H1 (cell line): ENCODE results near the gene DCLK1. TPM values are rescaled to one million over a fixed set of nuclear protein-coding genes. Genes with fewer than 3 reads are reported as not detected.

Experiments used
- CTCF ChIA-PET: fragments of 300-600 bp; sonication (Branson Sonifier 250); formaldehyde crosslinking; loops from one replicate; lab custom pipeline; 2021; ENCODE audit not compliant: partially characterized antibody; lab: Charles Lee
- POLR2A ChIA-PET: fragments of 300-600 bp; sonication (Branson Sonifier 250); formaldehyde crosslinking; loops from one replicate; lab custom pipeline; 2021; ENCODE audit warnings: inconsistent platforms; ENCODE audit not compliant: partially characterized antibody; lab: Charles Lee
- DNase-seq, 2 experiments: peaks; one replicate each; pipeline versions ENCODE4 v3.0.0 to v3.0.0-alpha.2; 2010 to 2022; ENCODE audit warnings: low spot score in 2 of 2, low read depth in 1 of 2, mixed read lengths in 1 of 2
- FAIRE-seq: peaks from 2 replicates; lab custom pipeline; 2011; peaks lifted over from hg19 to GRCh38; lab: Jason Lieb, UNC
- H2AFZ ChIP-seq: 2 replicates; pipeline ENCODE4 v1.8.1; 2012; ENCODE audit warnings: low read length, inconsistent platforms
- H2AK5ac ChIP-seq: 2 replicates; pipeline ENCODE4 v1.6.1; 2013; ENCODE audit warnings: low read depth, low read length
- H2BK120ac ChIP-seq: replicated peaks from 2 replicates; pipeline ENCODE3; 2013; ENCODE audit warnings: low read depth, low read length, inconsistent platforms
- H2BK12ac ChIP-seq: 2 replicates; pipeline ENCODE4 v1.6.1; 2013; ENCODE audit warnings: low read depth, low read length
- H2BK15ac ChIP-seq: 2 replicates; pipeline ENCODE4 v1.6.1; 2013; ENCODE audit warnings: low read length
- H2BK20ac ChIP-seq: 2 replicates; pipeline ENCODE4 v1.6.1; 2013; ENCODE audit warnings: low read length
- H2BK5ac ChIP-seq: 2 replicates; pipeline ENCODE4 v1.6.1; 2013; ENCODE audit warnings: low read depth, low read length
- H3K14ac ChIP-seq: 2 replicates; pipeline ENCODE4 v1.6.1; 2013; ENCODE audit warnings: inconsistent platforms; ENCODE audit not compliant: insufficient read length
- H3K18ac ChIP-seq: 2 replicates; pipeline ENCODE4 v1.6.1; 2013; ENCODE audit warnings: low read length; ENCODE audit errors: extremely low read depth
- H3K23ac ChIP-seq: 2 replicates; pipeline ENCODE4 v1.6.1; 2013; ENCODE audit warnings: inconsistent platforms; ENCODE audit not compliant: insufficient read length
- H3K23me2 ChIP-seq: 2 replicates; pipeline ENCODE4 v1.6.1; 2013; ENCODE audit warnings: low read depth, low read length
- H3K27ac ChIP-seq: 2 replicates; pipeline ENCODE4 v1.6.1; 2011; ENCODE audit warnings: low read depth, low read length, inconsistent platforms
- H3K27me3 ChIP-seq, 4 experiments: replicated peaks in 1 of 4; 1 replicate in 1 of 4; 2 replicates in 3 of 4; pipeline versions ENCODE4 v1.6.1 to v1.8.1; 2011 to 2013; ENCODE audit warnings: low read length in 3 of 4, mild to moderate bottlenecking in 3 of 4, inconsistent platforms in 2 of 4, mixed read lengths in 2 of 4, moderate library complexity in 1 of 4; ENCODE audit not compliant: control insufficient read depth in 3 of 4, insufficient read depth in 3 of 4; ENCODE audit errors: extremely low read depth in 1 of 4
- H3K36me3 ChIP-seq, 4 experiments: 2 replicates each; pipeline versions ENCODE4 v1.6.1 to v1.8.1; 2011 to 2013; ENCODE audit warnings: mild to moderate bottlenecking in 4 of 4, low read length in 3 of 4, moderate library complexity in 2 of 4, control low read depth in 1 of 4, inconsistent platforms in 1 of 4; ENCODE audit not compliant: insufficient read depth in 4 of 4, control insufficient read depth in 2 of 4
- H3K4ac ChIP-seq: replicated peaks from 2 replicates; pipeline ENCODE3; 2013; ENCODE audit warnings: low read length, low read depth, mixed read lengths, inconsistent platforms; ENCODE audit not compliant: insufficient read length
- H3K4me1 ChIP-seq, 4 experiments: replicated peaks in 1 of 4; 1 replicate in 1 of 4; 2 replicates in 3 of 4; pipeline versions ENCODE4 v1.6.1 to v1.8.1; 2011 to 2013; ENCODE audit warnings: low read length in 3 of 4, inconsistent platforms in 2 of 4, mixed read lengths in 1 of 4; ENCODE audit not compliant: insufficient read depth in 4 of 4, control insufficient read depth in 3 of 4
- H3K4me2 ChIP-seq, 2 experiments: 2 replicates each; pipeline versions ENCODE4 v1.6.1 to v1.8.1; 2011 to 2013; ENCODE audit warnings: low read depth in 2 of 2, low read length in 2 of 2, control low read depth in 1 of 2, inconsistent platforms in 1 of 2, mild to moderate bottlenecking in 1 of 2; ENCODE audit not compliant: insufficient read depth in 1 of 2
- H3K4me3 ChIP-seq, 4 experiments: fragments of 200-600, 300-600 bp in 1 of 4; sonication (generic), shearing (Covaris generic), sonication (Bioruptor Twin) in 1 of 4; 2 replicates each; pipeline versions ENCODE4 v1.5.1 to v1.8.1; 2011 to 2016; ENCODE audit warnings: low read length in 4 of 4, low read depth in 3 of 4, control low read depth in 2 of 4, inconsistent platforms in 2 of 4, mild to moderate bottlenecking in 2 of 4, mixed read lengths in 1 of 4, moderate library complexity in 1 of 4; ENCODE audit not compliant: insufficient read depth in 2 of 4; ENCODE audit errors: extremely low read depth in 1 of 4
- H3K56ac ChIP-seq: replicated peaks from 2 replicates; pipeline ENCODE3; 2013; ENCODE audit warnings: low read depth, mild to moderate bottlenecking, mixed read lengths, low read length, inconsistent platforms; ENCODE audit not compliant: insufficient read length
- H3K79me1 ChIP-seq: 2 replicates; pipeline ENCODE4 v1.6.1; 2013; ENCODE audit warnings: low read depth, low read length, control low read depth
- H3K79me2 ChIP-seq, 2 experiments: 2 replicates each; pipeline versions ENCODE4 v1.6.1 to v1.8.1; 2012 to 2013; ENCODE audit warnings: low read length in 2 of 2, mild to moderate bottlenecking in 2 of 2, inconsistent platforms in 1 of 2; ENCODE audit not compliant: insufficient read depth in 2 of 2, control insufficient read depth in 1 of 2
- H3K9ac ChIP-seq, 4 experiments: replicated peaks in 1 of 4; 1 replicate in 1 of 4; 2 replicates in 3 of 4; pipeline versions ENCODE4 v1.6.1 to v1.8.1; 2011 to 2013; ENCODE audit warnings: low read depth in 3 of 4, low read length in 3 of 4, control low read depth in 2 of 4, mild to moderate bottlenecking in 2 of 4, moderate library complexity in 2 of 4, inconsistent platforms in 1 of 4; ENCODE audit errors: extremely low read depth in 1 of 4
- H3K9me3 ChIP-seq, 2 experiments: 2 replicates each; pipeline versions ENCODE4 v1.6.1 to v1.8.1; 2012 to 2013; ENCODE audit warnings: mild to moderate bottlenecking in 2 of 2, moderate library complexity in 2 of 2, control low read depth in 1 of 2, inconsistent platforms in 1 of 2, low read depth in 1 of 2, low read length in 1 of 2, mixed read lengths in 1 of 2; ENCODE audit not compliant: insufficient read depth in 2 of 2
- H4K20me1 ChIP-seq, 2 experiments: replicated peaks in 1 of 2; 2 replicates each; pipeline versions ENCODE3 to v1.8.1; 2011 to 2013; ENCODE audit warnings: inconsistent platforms in 2 of 2, low read length in 2 of 2, mild to moderate bottlenecking in 1 of 2; ENCODE audit not compliant: insufficient read depth in 2 of 2, control insufficient read depth in 1 of 2
- H4K5ac ChIP-seq: 2 replicates; pipeline ENCODE4 v1.6.1; 2013; ENCODE audit warnings: low read length, low read depth, mixed read lengths, inconsistent platforms; ENCODE audit not compliant: insufficient read length
- H4K8ac ChIP-seq: 2 replicates; pipeline ENCODE4 v1.8.0; 2013; ENCODE audit warnings: mild to moderate bottlenecking, moderate library complexity, low read length, inconsistent platforms; ENCODE audit not compliant: insufficient read depth; ENCODE audit errors: extremely low read depth
- H4K91ac ChIP-seq: replicated peaks from 2 replicates; pipeline ENCODE3; 2013; ENCODE audit warnings: low read length, mixed read lengths, inconsistent platforms; ENCODE audit not compliant: insufficient read length
- ASH2L ChIP-seq: fragments of 200-600, 300-600 bp; sonication (generic); IDR thresholded peaks from one replicate; pipeline ENCODE4 v1.7.1; 2017; ENCODE audit warnings: low read length
- CREB1 ChIP-seq: IDR thresholded peaks from 2 replicates; pipeline ENCODE4 v1.6.1; 2012; ENCODE audit warnings: inconsistent platforms
- CTBP2 ChIP-seq: IDR thresholded peaks from 2 replicates; pipeline ENCODE4 v1.7.0; 2011; ENCODE audit warnings: borderline replicate concordance, mild to moderate bottlenecking, moderate library complexity, mixed read lengths, low read length; ENCODE audit not compliant: insufficient read depth, insufficient read length
- HDAC2 ChIP-seq, 2 experiments: fragments of 300-600 bp in 1 of 2; sonication (generic) in 1 of 2; IDR thresholded peaks; 2 replicates each; pipeline ENCODE4 v1.6.1; 2011 to 2012; ENCODE audit warnings: low read depth in 2 of 2, low read length in 2 of 2, mild to moderate bottlenecking in 2 of 2, moderate library complexity in 2 of 2, borderline replicate concordance in 1 of 2, inconsistent platforms in 1 of 2
- JUN ChIP-seq: IDR thresholded peaks from 2 replicates; pipeline ENCODE4 v1.6.1; 2011; ENCODE audit warnings: low read depth, mild to moderate bottlenecking, improper control_type of control experiment, low read length
- JUND ChIP-seq: IDR thresholded peaks from 2 replicates; pipeline ENCODE4 v1.6.1; 2011; ENCODE audit warnings: mild to moderate bottlenecking, improper control_type of control experiment, low read length
- KDM1A ChIP-seq: fragments of 200-600, 300-600 bp; sonication (generic); IDR thresholded peaks from 2 replicates; pipeline ENCODE4 v1.7.1; 2016; ENCODE audit warnings: mild to moderate bottlenecking, low read length, borderline replicate concordance
- WGBS, 2 experiments: shearing (Covaris generic) in 1 of 2; methylation state at CpG; one replicate each; pipeline versions ENCODE4 v1.1.6 to v1.1.7; 2013 to 2015; ENCODE audit warnings: low lambda C conversion rate in 2 of 2, mixed read lengths in 2 of 2, inconsistent platforms in 1 of 2, low coverage in 1 of 2, missing lambda C conversion rate in 1 of 2; ENCODE audit not compliant: insufficient replicate concordance in 2 of 2, insufficient coverage in 1 of 2, insufficient read length in 1 of 2; ENCODE audit errors: extremely low coverage in 1 of 2, missing lambda C conversion rate in 1 of 2; 5-methylcytosine and 5-hydroxymethylcytosine counted together
- polyA plus RNA-seq, 7 experiments: library from polyadenylated mRNA; depleted of rRNA in 3 of 7; stranded (reverse) in 5 of 7; unstranded in 2 of 7; fragments of >200 nt in 5 of 7; fragments of 200-250 nt in 2 of 7; gene quantifications; 1 replicate in 5 of 7; 2 replicates in 1 of 7; 4 replicates in 1 of 7; pipeline versions ENCODE4 v1.2.1 to v1.2.3, GENCODE V29; 2011 to 2013; ENCODE audit warnings: missing spikeins in 2 of 7, mixed read lengths in 2 of 7
- total RNA-seq: library from RNA; stranded (reverse); fragmentation: NEBNext Ultra II Directional; extraction: Animal tissue kit (Norgen Biotek cat#: 25700); gene quantifications from 2 replicates; pipeline ENCODE4 v1.2.1, GENCODE V29; 2021

Gene DCLK1
- total and polyA plus RNA-seq, 2 of the 8 experiments (the other 6 are each of a cell fraction or from before 2014, with no cell fraction given): 22.8 to 41.0 TPM

DNA sequence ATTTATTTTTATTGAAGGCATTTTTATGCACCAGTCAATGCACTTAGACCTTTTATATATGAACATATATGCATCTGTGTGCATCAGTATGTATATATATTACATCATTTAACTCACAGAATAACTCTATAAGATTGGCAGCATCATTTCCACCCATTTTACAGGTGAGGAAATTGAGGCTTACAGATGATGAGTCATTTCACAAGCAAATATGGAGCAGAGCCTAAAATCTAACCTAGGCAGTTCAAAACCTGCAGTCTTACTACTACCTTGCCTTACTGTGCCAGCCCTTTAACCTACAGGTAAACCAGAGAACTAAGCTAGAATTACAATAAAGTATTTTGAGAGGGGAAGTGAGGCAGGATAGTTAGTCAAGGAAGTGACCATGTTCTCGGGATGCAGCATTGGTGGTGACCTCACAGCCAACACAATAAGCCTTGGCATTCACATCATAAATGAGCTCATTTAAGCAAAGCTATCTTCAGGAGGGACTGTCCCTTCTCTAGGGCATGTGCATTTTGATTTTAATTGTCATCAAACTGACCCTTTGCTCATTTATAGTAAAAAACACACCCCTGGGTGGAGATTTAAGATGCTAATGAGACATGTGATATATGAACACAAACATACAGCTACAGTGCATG is 274.3 kb downstream of the DCLK1 start:
- no peak overlapping the region for H3K14ac ChIP-seq
- H3K27ac ChIP-seq: peak overlapping the region; percentile 57; the same call in 1 of the 2 replicates
- peaks cover 2% of the 10 kb centered on the region for H3K23me2 ChIP-seq
- peak overlapping the region; percentile 83 for H2BK20ac ChIP-seq
- no peak overlapping the region for H4K8ac ChIP-seq
- FAIRE-seq: no peak
- no peaks in the 10 kb centered on the region for H3K27me3 ChIP-seq
- DNase-seq: no peak
- TF ChIP-seq JUN: no peak
- no peak for TF ChIP-seq CTBP2
- no peak for TF ChIP-seq ASH2L
- peak in 1 of 2 experiments; percentile 83; a peak in 1 of 4 replicates for TF ChIP-seq HDAC2 (IDR thresholded peaks at IDR 0.05; ENCODE audit: borderline replicate concordance in 1 of 2, low read depth in 2 of 2, low read length in 2 of 2)
- TF ChIP-seq KDM1A: peak; percentile 94
- TF ChIP-seq JUND: 0 out of 2 replicates have a peak, but pooled peaks have one; percentile 42
- peak; percentile 47; the same call in 1 of the 2 replicates for TF ChIP-seq CREB1
- no peak overlapping the region for H3K23ac ChIP-seq
- H2AK5ac ChIP-seq: peak overlapping the region; percentile 99
- H3K18ac ChIP-seq: peak overlapping the region; percentile 33; the same call in 1 of the 2 replicates
- H3K79me2 ChIP-seq: peaks cover 0 to 30% of the 10 kb centered on the region in 2 experiments; a peak in 2 of 4 replicates
- no peaks in the 10 kb centered on the region for H3K79me1 ChIP-seq
- peak overlapping the region in 1 of 4 experiments; percentile 55; a peak in 1 of 8 replicates for H3K4me3 ChIP-seq
- H4K5ac ChIP-seq: peak overlapping the region; percentile 83
- peaks cover 2 to 11% (median 6%) of the 10 kb centered on the region in 4 experiments; a peak in 5 of 8 replicates for H3K36me3 ChIP-seq
- H2BK12ac ChIP-seq: peak overlapping the region; percentile 98
- no peak overlapping the region for H3K56ac ChIP-seq
- peak overlapping the region in 1 of 4 experiments; percentile 25; a peak in 2 of 7 replicates for H3K9ac ChIP-seq
- H3K4me1 ChIP-seq: peaks cover 15 to 42% (median 37%) of the 10 kb centered on the region in 4 experiments
- H2AFZ ChIP-seq: no peak overlapping the region
- peak overlapping the region; percentile 50 to 63 for H3K4me2 ChIP-seq
- peak overlapping the region; percentile 49 for H4K91ac ChIP-seq
- no peaks in the 10 kb centered on the region for H3K9me3 ChIP-seq
- ChIA-PET CTCF (interaction anchor here (0.7 to 1.3 kb wide), 3 partner anchors 23 to 793 kb away, joined by 3 read pairs; no protein-coding TSS in a partner anchor), POLR2A (interaction anchor here (0.7 to 0.8 kb wide), 2 partner anchors 30 to 58 kb away, joined by 3 read pairs; no protein-coding TSS in a partner anchor)
- H2BK5ac ChIP-seq: peak overlapping the region; percentile 98
- H3K4ac ChIP-seq: peak overlapping the region; percentile 50
- no peaks in the 10 kb centered on the region for H4K20me1 ChIP-seq
- 57% methylated on average over 1 of the region's 1 CpG; no CpG with 5 or more reads in 1 of the 2 experiments for WGBS, 2 experiments
- H2BK15ac ChIP-seq: no peak overlapping the region
- H2BK120ac ChIP-seq: peak overlapping the region; percentile 2
